ENCODE data around the gene DECR2.

Gene DECR2

GRCh38 chr16:381012-381788 lies 20.5 kb upstream of the DECR2 start (continued):
- TF ChIP-seq, protein P1, sequence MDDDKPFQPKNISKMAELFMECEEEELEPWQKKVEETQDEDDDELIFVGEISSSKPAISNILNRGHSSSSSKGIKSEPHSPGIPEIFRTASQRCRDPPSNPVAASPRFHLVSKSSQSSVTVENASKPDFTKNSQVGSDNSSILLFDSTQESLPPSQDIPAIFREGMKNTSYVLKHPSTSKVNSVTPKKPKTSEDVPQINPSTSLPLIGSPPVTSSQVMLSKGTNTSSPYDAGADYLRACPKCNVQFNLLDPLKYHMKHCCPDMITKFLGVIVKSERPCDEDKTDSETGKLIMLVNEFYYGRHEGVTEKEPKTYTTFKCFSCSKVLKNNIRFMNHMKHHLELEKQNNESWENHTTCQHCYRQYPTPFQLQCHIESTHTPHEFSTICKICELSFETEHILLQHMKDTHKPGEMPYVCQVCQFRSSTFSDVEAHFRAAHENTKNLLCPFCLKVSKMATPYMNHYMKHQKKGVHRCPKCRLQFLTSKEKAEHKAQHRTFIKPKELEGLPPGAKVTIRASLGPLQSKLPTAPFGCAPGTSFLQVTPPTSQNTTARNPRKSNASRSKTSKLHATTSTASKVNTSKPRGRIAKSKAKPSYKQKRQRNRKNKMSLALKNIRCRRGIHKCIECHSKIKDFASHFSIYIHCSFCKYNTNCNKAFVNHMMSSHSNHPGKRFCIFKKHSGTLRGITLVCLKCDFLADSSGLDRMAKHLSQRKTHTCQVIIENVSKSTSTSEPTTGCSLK (tag by site-specific recombination; IDR thresholded peaks at IDR 0.05) = no peak
- TF ChIP-seq EGR2 (tag by site-specific recombination; IDR thresholded peaks at IDR 0.05; ENCODE audit: low read depth) (peak; percentile 19; the same call in 1 of the 2 replicates), ZEB2 (tag by site-specific recombination; IDR thresholded peaks at IDR 0.05) (peak; percentile 65; the same call in 1 of the 2 replicates), SALL2 (tag by site-specific recombination; IDR thresholded peaks at IDR 0.05; ENCODE audit: borderline replicate concordance) (no peak), ZNF335 (tag by site-specific recombination; conservative IDR thresholded peaks at IDR 0.05) (peak; percentile 23; the same call in 1 of the 2 replicates), ZBTB20 (tag by site-specific recombination; IDR thresholded peaks at IDR 0.05) (peak; percentile 85), ZNF645 (tag by site-specific recombination; IDR thresholded peaks at IDR 0.05) (no peak), GLIS1 (tag by site-specific recombination; IDR thresholded peaks at IDR 0.05) (no peak)
- TF ChIP-seq, protein P2, sequence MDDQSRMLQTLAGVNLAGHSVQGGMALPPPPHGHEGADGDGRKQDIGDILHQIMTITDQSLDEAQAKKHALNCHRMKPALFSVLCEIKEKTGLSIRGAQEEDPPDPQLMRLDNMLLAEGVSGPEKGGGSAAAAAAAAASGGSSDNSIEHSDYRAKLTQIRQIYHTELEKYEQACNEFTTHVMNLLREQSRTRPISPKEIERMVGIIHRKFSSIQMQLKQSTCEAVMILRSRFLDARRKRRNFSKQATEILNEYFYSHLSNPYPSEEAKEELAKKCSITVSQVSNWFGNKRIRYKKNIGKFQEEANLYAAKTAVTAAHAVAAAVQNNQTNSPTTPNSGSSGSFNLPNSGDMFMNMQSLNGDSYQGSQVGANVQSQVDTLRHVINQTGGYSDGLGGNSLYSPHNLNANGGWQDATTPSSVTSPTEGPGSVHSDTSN (CRISPR knock-in tag; IDR thresholded peaks at IDR 0.05) = no peak
- TF ChIP-seq, protein P3, sequence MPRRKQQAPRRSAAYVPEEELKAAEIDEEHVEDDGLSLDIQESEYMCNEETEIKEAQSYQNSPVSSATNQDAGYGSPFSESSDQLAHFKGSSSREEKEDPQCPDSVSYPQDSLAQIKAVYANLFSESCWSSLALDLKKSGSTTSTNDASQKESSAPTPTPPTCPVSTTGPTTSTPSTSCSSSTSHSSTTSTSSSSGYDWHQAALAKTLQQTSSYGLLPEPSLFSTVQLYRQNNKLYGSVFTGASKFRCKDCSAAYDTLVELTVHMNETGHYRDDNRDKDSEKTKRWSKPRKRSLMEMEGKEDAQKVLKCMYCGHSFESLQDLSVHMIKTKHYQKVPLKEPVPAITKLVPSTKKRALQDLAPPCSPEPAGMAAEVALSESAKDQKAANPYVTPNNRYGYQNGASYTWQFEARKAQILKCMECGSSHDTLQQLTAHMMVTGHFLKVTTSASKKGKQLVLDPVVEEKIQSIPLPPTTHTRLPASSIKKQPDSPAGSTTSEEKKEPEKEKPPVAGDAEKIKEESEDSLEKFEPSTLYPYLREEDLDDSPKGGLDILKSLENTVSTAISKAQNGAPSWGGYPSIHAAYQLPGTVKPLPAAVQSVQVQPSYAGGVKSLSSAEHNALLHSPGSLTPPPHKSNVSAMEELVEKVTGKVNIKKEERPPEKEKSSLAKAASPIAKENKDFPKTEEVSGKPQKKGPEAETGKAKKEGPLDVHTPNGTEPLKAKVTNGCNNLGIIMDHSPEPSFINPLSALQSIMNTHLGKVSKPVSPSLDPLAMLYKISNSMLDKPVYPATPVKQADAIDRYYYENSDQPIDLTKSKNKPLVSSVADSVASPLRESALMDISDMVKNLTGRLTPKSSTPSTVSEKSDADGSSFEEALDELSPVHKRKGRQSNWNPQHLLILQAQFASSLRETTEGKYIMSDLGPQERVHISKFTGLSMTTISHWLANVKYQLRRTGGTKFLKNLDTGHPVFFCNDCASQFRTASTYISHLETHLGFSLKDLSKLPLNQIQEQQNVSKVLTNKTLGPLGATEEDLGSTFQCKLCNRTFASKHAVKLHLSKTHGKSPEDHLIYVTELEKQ (tag by site-specific recombination; IDR thresholded peaks at IDR 0.05; ENCODE audit: borderline replicate concordance) = no peak

- Histone ChIP-seq H3K36me3 (ENCODE audit: control insufficient read depth in 2 of 2, insufficient read depth in 1 of 2, low read length in 2 of 2) (peaks cover 0 to 5% of the 10 kb centered on the region in 2 experiments; a peak in 1 of 3 replicates), H3K27ac (ENCODE audit: extremely low read depth, low read depth, low read length) (peak within 1 kb of the TSS; percentile 77; the same call in 1 of the 2 replicates), H3K9me3 (ENCODE audit: control insufficient read depth, insufficient read depth, low read depth, low read length) (no peaks in the 10 kb centered on the region), H3K4me1 (ENCODE audit: control insufficient read depth, insufficient read depth, low read length) (no peaks in the 10 kb centered on the region), H3K4me3 (ENCODE audit: low read depth, low read length) (peak within 1 kb of the TSS; percentile 67)
- ChIA-PET POLR2A (interaction anchor here (0.6 to 2.9 kb wide), 4 partner anchors 11 to 190 kb away, joined by 3 to 10 read pairs (median 5); partner anchors contain the start of genes CAPN15, DECR2 and MRPL28), CTCF (interaction anchor here (0.6 kb wide), 1 partner anchor 105 kb away, joined by 3 read pairs; no protein-coding TSS in a partner anchor)
- TF ChIP-seq PRDM2 (tag by site-specific recombination; IDR thresholded peaks at IDR 0.05; ENCODE audit: borderline replicate concordance) (no peak), ZNF155 (tag by site-specific recombination; IDR thresholded peaks at IDR 0.05) (no peak), HIC1 (tag by site-specific recombination; IDR thresholded peaks at IDR 0.05) (no peak)
Observed at GRCh38 chr16:381789-382717, 19.6 kb upstream of the DECR2 start, which contains the start of gene PGAP6. Gene PGAP6 (minus strand): TSS chr16:381978. CDS start chr16:381821, 157 bp downstream.
